Kidney (tissue), 14 donors: ENCODE results near the gene MAP2K2. TPM values are rescaled to one million over a fixed set of nuclear protein-coding genes. Genes with fewer than 3 reads are reported as not detected.

Experiments
- DNase-seq, 5 donors: peaks; one replicate each; pipeline ENCODE4 v3.0.0-alpha.2; 2013 to 2020
- FAIRE-seq: peaks from 2 replicates; lab custom pipeline; 2012; peaks lifted over from hg19 to GRCh38; lab: Jason Lieb, UNC
- H3K27ac ChIP-seq, 2 donors: one replicate each; pipeline ENCODE4 v1.7.0; 2013; ENCODE audit warnings: low read depth in 2 of 2, low read length in 2 of 2, inconsistent platforms in 1 of 2
- H3K27me3 ChIP-seq: one replicate; pipeline ENCODE4 v1.7.1; 2013; ENCODE audit warnings: low read length, inconsistent platforms; ENCODE audit not compliant: control insufficient read depth, insufficient read depth
- H3K36me3 ChIP-seq, 3 donors: one replicate each; pipeline versions ENCODE4 v1.7.0 to v1.7.1; 2013; ENCODE audit warnings: low read length in 3 of 3, control low read depth in 1 of 3, inconsistent platforms in 1 of 3; ENCODE audit not compliant: insufficient read depth in 3 of 3, control insufficient read depth in 2 of 3
- H3K4me1 ChIP-seq, 3 donors: one replicate each; pipeline versions ENCODE4 v1.7.0 to v1.7.1; 2013; ENCODE audit warnings: low read length in 3 of 3, inconsistent platforms in 1 of 3, low read depth in 1 of 3; ENCODE audit not compliant: control insufficient read depth in 2 of 3, insufficient read depth in 2 of 3
- H3K4me3 ChIP-seq, 3 donors: one replicate each; pipeline versions ENCODE4 v1.7.0 to v1.8.1; 2013; ENCODE audit warnings: low read length in 3 of 3, control low read depth in 1 of 3, inconsistent platforms in 1 of 3
- H3K9ac ChIP-seq, 3 donors: one replicate each; pipeline versions ENCODE4 v1.7.0 to v1.7.1; 2013; ENCODE audit warnings: low read length in 3 of 3, control low read depth in 1 of 3, inconsistent platforms in 1 of 3
- H3K9me3 ChIP-seq, 3 donors: one replicate each; pipeline versions ENCODE4 v1.7.0 to v1.7.1; 2013; ENCODE audit warnings: low read length in 3 of 3, control low read depth in 1 of 3, inconsistent platforms in 1 of 3; ENCODE audit not compliant: control insufficient read depth in 2 of 3, insufficient read depth in 1 of 3
- intact Hi-C: fragments of 100-400 bp; cut with DNase I; formaldehyde crosslinking; loops from one replicate; pipeline ENCODE4 v1.11.1; 2022
- polyA plus RNA-seq: library from polyadenylated mRNA; stranded (reverse); fragments of 350-450 nt; fragmentation: Illumina TruSeq; extraction: RNeasy Lipid Tissue Mini Kit (QIAGEN cat#74804); gene quantifications from one replicate; pipeline ENCODE4 v1.2.3, GENCODE V29; 2014; ENCODE audit warnings: low read depth, low replicate concordance; ENCODE audit not compliant: insufficient read depth
- total RNA-seq: library from RNA; stranded (reverse); fragmentation: NEBNext Ultra II Directional; extraction: Animal tissue kit (Norgen Biotek cat#: 25700); gene quantifications from one replicate; pipeline ENCODE4 v1.2.1, GENCODE V29; 2021
- TF ChIP-seq, protein P1 (sequence below): IDR thresholded peaks from 3 replicates; pipeline ENCODE4 v1.5.1; 2012; ENCODE audit warnings: mild to moderate bottlenecking, moderate library complexity, borderline replicate concordance; ENCODE audit not compliant: insufficient read depth; ENCODE audit errors: extremely low read depth
- donor health status: control.
- donor health status: control.
- donor health status: control.
- donor health status: control.
- donor health status: control.
- donor health status: DM: yes; HTN: yes; CAD: no.
- donor health status: Normal renal cell carcinoma (clear cell type).

MAP2K2 gene
- total and polyA plus RNA-seq, 2 donors from 2014 or later = 105 to 138 TPM

DNA sequence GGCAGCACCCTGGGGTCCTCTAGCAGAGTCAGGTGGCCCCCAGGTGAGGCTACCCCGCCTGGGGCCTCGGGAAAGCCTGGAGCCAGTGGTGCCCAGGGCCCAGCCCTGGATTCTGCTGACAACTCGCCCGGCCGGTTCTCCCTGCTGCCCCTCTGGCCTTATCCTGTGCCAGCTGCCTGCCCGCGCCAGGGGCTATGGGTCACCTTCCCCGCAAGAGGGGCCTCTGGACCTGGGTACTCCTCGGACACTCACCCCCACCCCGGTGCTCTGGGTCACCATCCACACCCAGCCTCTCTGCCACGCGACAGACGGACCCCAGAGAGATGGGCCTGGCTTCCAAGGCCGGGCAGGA, 81.2 kb downstream of the MAP2K2 start:
- DNase-seq (peak in 3 of 5 donors; percentile 39 to 86 (median 60)), FAIRE-seq (no peak)
- Histone ChIP-seq H3K36me3 (peaks cover 0 to 7% (median 0%) of the 10 kb centered on the region in 3 donors), H3K9ac (no peak overlapping the region), H3K27ac (peak overlapping the region; percentile 28 to 71), H3K9me3 (no peaks in the 10 kb centered on the region), H3K4me1 (peaks cover 0 to 4% (median 0%) of the 10 kb centered on the region in 3 donors), H3K27me3 (no peaks in the 10 kb centered on the region), H3K4me3 (no peak overlapping the region)
- TF ChIP-seq, protein P1, sequence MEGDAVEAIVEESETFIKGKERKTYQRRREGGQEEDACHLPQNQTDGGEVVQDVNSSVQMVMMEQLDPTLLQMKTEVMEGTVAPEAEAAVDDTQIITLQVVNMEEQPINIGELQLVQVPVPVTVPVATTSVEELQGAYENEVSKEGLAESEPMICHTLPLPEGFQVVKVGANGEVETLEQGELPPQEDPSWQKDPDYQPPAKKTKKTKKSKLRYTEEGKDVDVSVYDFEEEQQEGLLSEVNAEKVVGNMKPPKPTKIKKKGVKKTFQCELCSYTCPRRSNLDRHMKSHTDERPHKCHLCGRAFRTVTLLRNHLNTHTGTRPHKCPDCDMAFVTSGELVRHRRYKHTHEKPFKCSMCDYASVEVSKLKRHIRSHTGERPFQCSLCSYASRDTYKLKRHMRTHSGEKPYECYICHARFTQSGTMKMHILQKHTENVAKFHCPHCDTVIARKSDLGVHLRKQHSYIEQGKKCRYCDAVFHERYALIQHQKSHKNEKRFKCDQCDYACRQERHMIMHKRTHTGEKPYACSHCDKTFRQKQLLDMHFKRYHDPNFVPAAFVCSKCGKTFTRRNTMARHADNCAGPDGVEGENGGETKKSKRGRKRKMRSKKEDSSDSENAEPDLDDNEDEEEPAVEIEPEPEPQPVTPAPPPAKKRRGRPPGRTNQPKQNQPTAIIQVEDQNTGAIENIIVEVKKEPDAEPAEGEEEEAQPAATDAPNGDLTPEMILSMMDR = no peak
- intact Hi-C loops = no loop called here

DNA sequence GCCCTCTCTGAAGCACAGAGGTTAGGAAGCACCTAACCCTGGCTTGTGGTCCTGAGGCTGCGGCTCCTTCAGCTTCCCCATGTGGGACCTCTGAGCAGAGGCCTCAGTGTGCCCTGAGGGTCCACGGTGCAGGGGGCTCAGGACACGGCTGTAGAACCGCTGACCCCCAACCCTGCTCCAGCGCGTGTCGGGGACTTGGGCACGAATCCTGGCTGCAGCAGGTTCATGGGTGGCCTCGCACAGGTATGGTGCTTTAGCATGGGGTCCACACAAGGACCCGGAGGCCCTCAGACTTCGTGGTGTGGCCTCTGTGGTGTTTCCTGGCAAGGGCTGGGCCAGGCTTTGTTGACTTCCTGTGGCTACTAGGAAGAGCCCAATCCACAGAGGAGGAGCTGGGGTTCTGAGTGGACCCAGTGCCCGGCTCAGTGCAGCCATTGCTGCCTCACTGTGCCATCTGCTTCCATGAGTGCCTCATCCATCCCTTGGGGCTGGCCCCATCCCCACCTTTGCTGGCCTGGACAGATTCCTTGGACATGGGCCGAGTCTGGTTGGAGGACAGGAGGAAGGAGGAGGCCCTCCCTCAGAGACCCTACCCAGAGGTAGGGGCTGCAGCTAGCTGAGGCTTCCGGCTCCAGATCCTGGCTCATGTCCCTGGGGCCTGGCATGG, 81.7 kb downstream of the MAP2K2 start:
- TF ChIP-seq, protein P1 = no peak
- H3K27ac ChIP-seq = peak overlapping the region; percentile 28 to 71
- intact Hi-C loops = no loop called here
- H3K36me3 ChIP-seq = peaks cover 0 to 7% (median 0%) of the 10 kb centered on the region in 3 donors
- no peaks in the 10 kb centered on the region for H3K27me3 ChIP-seq
- H3K9ac ChIP-seq = no peak overlapping the region
- no peak overlapping the region for H3K4me3 ChIP-seq
- no peak for FAIRE-seq
- H3K4me1 ChIP-seq = peaks cover 0 to 4% (median 0%) of the 10 kb centered on the region in 3 donors
- no peak for DNase-seq
- H3K9me3 ChIP-seq = no peaks in the 10 kb centered on the region

Other genes starting within 250 kb of the MAP2K2 start
- 0.16 TPM for gene ATCAY, start 243.4 kb downstream of the MAP2K2 start, total RNA-seq
- gene ATCAY, start 243.4 kb downstream of the MAP2K2 start, polyA plus RNA-seq = not detected
- gene NMRK2, start 191.1 kb downstream of the MAP2K2 start, total RNA-seq = 0.69 TPM
- 6.1 TPM for gene NMRK2, start 191.1 kb downstream of the MAP2K2 start, polyA plus RNA-seq
- 54.6 TPM for gene DAPK3, start 153.0 kb downstream of the MAP2K2 start, total RNA-seq
- 30.6 TPM for gene DAPK3, start 153.0 kb downstream of the MAP2K2 start, polyA plus RNA-seq
- 1,813 TPM for gene EEF2, start 138.7 kb downstream of the MAP2K2 start, total RNA-seq
- 1,520 TPM for gene EEF2, start 138.7 kb downstream of the MAP2K2 start, polyA plus RNA-seq
- 25.0 TPM for gene PIAS4, start 116.4 kb downstream of the MAP2K2 start, total RNA-seq
- gene PIAS4, start 116.4 kb downstream of the MAP2K2 start, polyA plus RNA-seq = 9.8 TPM
- gene ZBTB7A, start 57.2 kb downstream of the MAP2K2 start, total RNA-seq = 53.2 TPM
- gene ZBTB7A, start 57.2 kb downstream of the MAP2K2 start, polyA plus RNA-seq = 8.9 TPM
- not detected for gene CREB3L3, start 29.5 kb upstream of the MAP2K2 start, total RNA-seq
- gene CREB3L3, start 29.5 kb upstream of the MAP2K2 start, polyA plus RNA-seq = 7.4 TPM
- 27.3 TPM for gene SIRT6, start 58.4 kb upstream of the MAP2K2 start, total RNA-seq
- gene SIRT6, start 58.4 kb upstream of the MAP2K2 start, polyA plus RNA-seq = 27.0 TPM
- 0.72 TPM for gene ANKRD24, start 58.6 kb upstream of the MAP2K2 start, total RNA-seq
- gene ANKRD24, start 58.6 kb upstream of the MAP2K2 start, polyA plus RNA-seq = 1.8 TPM
- gene EBI3, start 105.4 kb upstream of the MAP2K2 start, total RNA-seq = 8.3 TPM
- 1.5 TPM for gene EBI3, start 105.4 kb upstream of the MAP2K2 start, polyA plus RNA-seq
- gene YJU2, start 123.0 kb upstream of the MAP2K2 start, total RNA-seq = 22.5 TPM
- 26.0 TPM for gene YJU2, start 123.0 kb upstream of the MAP2K2 start, polyA plus RNA-seq
- not detected for gene SHD, start 155.1 kb upstream of the MAP2K2 start, total RNA-seq
- gene SHD, start 155.1 kb upstream of the MAP2K2 start, polyA plus RNA-seq = not detected
- gene TMIGD2, start 178.3 kb upstream of the MAP2K2 start, total RNA-seq = 0.47 TPM
- not detected for gene TMIGD2, start 178.3 kb upstream of the MAP2K2 start, polyA plus RNA-seq
- gene FSD1, start 180.5 kb upstream of the MAP2K2 start, total RNA-seq = 0.85 TPM
- gene FSD1, start 180.5 kb upstream of the MAP2K2 start, polyA plus RNA-seq = 1.1 TPM
- 32.3 TPM for gene STAP2, start 214.7 kb upstream of the MAP2K2 start, total RNA-seq
- 61.5 TPM for gene STAP2, start 214.7 kb upstream of the MAP2K2 start, polyA plus RNA-seq
- gene MPND, start 219.4 kb upstream of the MAP2K2 start, total RNA-seq = 24.1 TPM
- 43.5 TPM for gene MPND, start 219.4 kb upstream of the MAP2K2 start, polyA plus RNA-seq